ENCODE measurements around the gene PIGM.

PIGM gene

GRCh38 chr1:160071289-160071688 is 39.5 kb upstream of the PIGM start:
- Histone ChIP-seq H3K4me1 (ENCODE audit: control insufficient read depth, insufficient read depth, low read length) (peaks cover 5% of the 10 kb centered on the region; the same call in 1 of the 2 replicates), H3K36me3 (ENCODE audit: control insufficient read depth, insufficient read depth, low read length) (no peaks in the 10 kb centered on the region), H3K9me3 (ENCODE audit: control insufficient read depth, insufficient read depth, low read length) (no peaks in the 10 kb centered on the region), H3K4me3 (ENCODE audit: low read length) (no peak overlapping the region), H3K27ac (ENCODE audit: low read length) (no peak overlapping the region), H3K27me3 (ENCODE audit: control insufficient read depth, insufficient read depth, low read length) (peaks cover 2% of the 10 kb centered on the region; the same call in 1 of the 2 replicates)
- no CpG with 5 or more reads among the region's 5 CpGs for WGBS (ENCODE audit: insufficient coverage, insufficient read length)
- no peak for DNase-seq (ENCODE audit: low read depth, low spot score)

DNA sequence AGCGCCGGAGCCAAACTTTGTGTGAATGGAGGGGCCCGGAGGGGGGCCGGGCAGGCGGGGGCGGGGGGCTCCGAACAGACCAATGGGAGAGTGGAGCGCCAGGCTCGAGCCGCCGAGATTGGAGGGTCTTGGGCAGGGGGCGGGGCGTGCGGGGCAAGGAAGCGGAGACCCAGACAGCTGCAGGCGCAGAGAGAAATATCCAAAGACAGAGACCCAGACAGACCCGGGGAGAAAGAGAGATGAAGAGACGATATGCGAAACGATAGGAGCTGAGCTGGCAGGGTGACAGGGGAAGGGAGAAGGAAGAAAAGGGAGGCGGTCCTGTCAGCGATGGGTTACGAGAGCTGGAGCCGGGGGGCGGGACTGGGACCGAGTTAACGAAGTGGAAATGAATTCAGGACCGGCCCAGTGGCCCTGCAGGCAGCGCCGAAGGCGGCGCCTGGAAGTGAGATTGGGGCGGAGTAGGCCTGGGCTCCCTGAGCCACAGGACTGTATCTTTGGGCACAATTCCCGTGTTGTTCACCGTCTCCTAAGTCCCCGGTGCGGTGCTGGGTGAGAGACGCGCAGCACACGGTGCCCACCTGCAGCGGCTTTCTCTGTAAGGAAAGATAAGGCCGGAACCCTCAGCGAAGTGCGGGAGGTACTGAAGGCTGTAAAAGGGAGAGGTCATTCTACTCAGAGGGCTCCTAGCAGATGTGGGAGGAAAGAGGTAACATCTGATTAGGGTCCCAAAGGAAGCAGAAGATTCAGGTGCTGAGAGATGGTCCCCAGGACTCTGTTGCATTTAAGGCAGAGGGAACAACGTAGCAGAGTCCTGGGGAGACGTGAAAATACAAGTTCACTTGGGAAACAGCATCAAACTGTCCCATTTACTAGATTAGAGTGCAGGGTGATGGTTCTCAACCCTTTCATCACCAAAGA is 38.7 kb upstream of the PIGM start:
- WGBS (ENCODE audit: insufficient coverage, insufficient read length): no CpG with 5 or more reads among the region's 46 CpGs
- peaks cover 2% of the 10 kb centered on the region; the same call in 1 of the 2 replicates for H3K27me3 ChIP-seq (ENCODE audit: control insufficient read depth, insufficient read depth, low read length)
- no peaks in the 10 kb centered on the region for H3K36me3 ChIP-seq (ENCODE audit: control insufficient read depth, insufficient read depth, low read length)
- peaks cover 5% of the 10 kb centered on the region; the same call in 1 of the 2 replicates for H3K4me1 ChIP-seq (ENCODE audit: control insufficient read depth, insufficient read depth, low read length)
- no peaks in the 10 kb centered on the region for H3K9me3 ChIP-seq (ENCODE audit: control insufficient read depth, insufficient read depth, low read length)
- H3K4me3 ChIP-seq (ENCODE audit: low read length): peak overlapping the region; percentile 80
- no peak overlapping the region for H3K27ac ChIP-seq (ENCODE audit: low read length)
- no peak for DNase-seq (ENCODE audit: low read depth, low spot score)

DNA sequence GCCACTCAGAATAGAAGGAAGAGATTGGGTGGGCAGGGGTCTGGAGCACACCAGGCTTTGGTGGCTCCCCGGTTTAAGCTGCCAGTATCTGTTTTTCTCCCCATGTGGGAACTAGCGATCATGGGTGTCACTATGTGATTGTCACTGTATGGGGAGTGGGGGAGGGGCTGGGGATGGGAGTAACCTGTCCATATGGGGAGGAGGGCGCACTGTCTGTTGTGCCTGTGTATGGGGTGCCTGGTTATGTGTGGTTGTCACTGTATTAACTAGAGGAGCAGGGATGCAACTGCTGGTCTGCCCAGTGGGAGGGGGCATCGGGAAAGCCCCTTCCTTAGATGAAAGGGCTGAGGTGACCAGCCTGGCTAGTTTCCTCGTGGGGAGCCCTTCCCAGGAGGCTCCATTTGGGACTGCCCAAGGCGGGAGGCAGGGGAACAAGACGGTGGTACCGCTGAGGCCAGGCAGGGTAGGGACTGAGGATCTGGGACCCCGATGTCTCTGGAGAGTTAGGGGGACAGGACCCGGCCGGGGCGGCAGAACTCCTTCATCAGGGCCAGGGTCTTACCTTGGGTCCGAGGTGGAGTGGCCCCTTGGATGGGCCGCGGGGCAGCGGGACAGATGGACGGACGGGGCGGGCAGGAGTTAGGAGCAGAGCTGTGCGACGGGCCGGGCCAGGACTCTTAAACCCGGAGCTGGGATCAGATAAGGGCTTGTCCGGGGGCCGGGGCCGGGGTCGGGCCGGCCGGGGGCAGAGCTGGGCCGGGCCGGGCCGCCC is 37.9 kb upstream of the PIGM start, which contains the start of gene KCNJ10:
TSS of gene KCNJ10 (minus strand) at position 701 of the 772 bp plus-strand sequence. CDS start 27,628 bp downstream, outside the sequence.
- Histone ChIP-seq H3K36me3 (ENCODE audit: control insufficient read depth, insufficient read depth, low read length) (no peaks in the 10 kb centered on the region), H3K4me3 (ENCODE audit: low read length) (peak within 1 kb of the TSS; percentile 80), H3K9me3 (ENCODE audit: control insufficient read depth, insufficient read depth, low read length) (no peaks in the 10 kb centered on the region), H3K27ac (ENCODE audit: low read length) (no peak within 1 kb of the TSS), H3K27me3 (ENCODE audit: control insufficient read depth, insufficient read depth, low read length) (peaks cover 2% of the 10 kb centered on the region; the same call in 1 of the 2 replicates), H3K4me1 (ENCODE audit: control insufficient read depth, insufficient read depth, low read length) (peaks cover 5% of the 10 kb centered on the region; the same call in 1 of the 2 replicates)
- WGBS (ENCODE audit: insufficient coverage, insufficient read length): no CpG with 5 or more reads among the region's 32 CpGs
- no peak for DNase-seq (ENCODE audit: low read depth, low spot score)

- Histone ChIP-seq H3K27me3 (ENCODE audit: control insufficient read depth, insufficient read depth, low read length) (peaks cover 2% of the 10 kb centered on the region; the same call in 1 of the 2 replicates), H3K4me1 (ENCODE audit: control insufficient read depth, insufficient read depth, low read length) (peaks cover 5% of the 10 kb centered on the region; the same call in 1 of the 2 replicates)
- WGBS (ENCODE audit: insufficient coverage, insufficient read length): no CpG with 5 or more reads among the region's 5 CpGs
These were observed 36.4 kb upstream of the PIGM start for GRCh38 chr1:160068225-160068624.

GRCh38 chr1:160066829-160067745 is 35.3 kb upstream of the PIGM start:
- Histone ChIP-seq H3K4me1 (ENCODE audit: control insufficient read depth, insufficient read depth, low read length) (peaks cover 6% of the 10 kb centered on the region), H3K36me3 (ENCODE audit: control insufficient read depth, insufficient read depth, low read length) (no peaks in the 10 kb centered on the region), H3K4me3 (ENCODE audit: low read length) (no peak overlapping the region), H3K27ac (ENCODE audit: low read length) (no peak overlapping the region), H3K27me3 (ENCODE audit: control insufficient read depth, insufficient read depth, low read length) (peaks cover 2% of the 10 kb centered on the region; the same call in 1 of the 2 replicates), H3K9me3 (ENCODE audit: control insufficient read depth, insufficient read depth, low read length) (no peaks in the 10 kb centered on the region)
- DNase-seq (ENCODE audit: low read depth, low spot score): no peak
- WGBS (ENCODE audit: insufficient coverage, insufficient read length): no CpG with 5 or more reads among the region's 6 CpGs

More at GRCh38 chr1:160068225-160068624, 36.4 kb upstream of the PIGM start:
- DNase-seq (ENCODE audit: low read depth, low spot score): no peak
- Histone ChIP-seq H3K4me3 (ENCODE audit: low read length) (no peak overlapping the region), H3K9me3 (ENCODE audit: control insufficient read depth, insufficient read depth, low read length) (no peaks in the 10 kb centered on the region), H3K27ac (ENCODE audit: low read length) (no peak overlapping the region), H3K36me3 (ENCODE audit: control insufficient read depth, insufficient read depth, low read length) (no peaks in the 10 kb centered on the region)

DNA sequence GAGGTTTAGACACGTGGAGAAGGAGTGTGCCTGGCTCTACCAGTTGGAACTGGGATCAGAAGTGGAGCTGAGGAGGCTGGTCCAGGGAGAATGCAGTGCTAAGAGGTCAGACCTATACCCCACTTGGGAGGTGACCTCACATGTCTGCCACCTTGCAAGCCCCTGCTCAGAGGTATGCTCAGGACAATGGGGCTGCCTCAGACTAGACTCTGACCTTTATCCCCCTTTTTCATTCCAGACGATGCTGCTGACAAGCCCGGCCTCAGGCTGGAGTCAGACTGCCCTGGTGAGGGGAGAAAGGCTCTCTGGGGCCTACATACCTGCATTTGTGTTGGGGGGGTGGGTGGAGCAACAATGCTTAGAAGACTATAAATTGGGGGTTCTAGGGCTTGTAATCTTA is 33.0 kb upstream of the PIGM start:
- no peak for DNase-seq (ENCODE audit: low read depth, low spot score)
- WGBS (ENCODE audit: insufficient coverage, insufficient read length): no CpG with 5 or more reads among the region's 3 CpGs
- no peak overlapping the region for H3K27ac ChIP-seq (ENCODE audit: low read length)

GRCh38 chr1:160064164-160064563 is 32.4 kb upstream of the PIGM start:
- no peaks in the 10 kb centered on the region for H3K27me3 ChIP-seq (ENCODE audit: control insufficient read depth, insufficient read depth, low read length)
- no peaks in the 10 kb centered on the region for H3K9me3 ChIP-seq (ENCODE audit: control insufficient read depth, insufficient read depth, low read length)
- no peak overlapping the region for H3K4me3 ChIP-seq (ENCODE audit: low read length)
- no peaks in the 10 kb centered on the region for H3K36me3 ChIP-seq (ENCODE audit: control insufficient read depth, insufficient read depth, low read length)
- H3K27ac ChIP-seq (ENCODE audit: low read length): no peak overlapping the region
- DNase-seq (ENCODE audit: low read depth, low spot score): no peak
- peaks cover 12% of the 10 kb centered on the region for H3K4me1 ChIP-seq (ENCODE audit: control insufficient read depth, insufficient read depth, low read length)
- no CpG with 5 or more reads among the region's 3 CpGs for WGBS (ENCODE audit: insufficient coverage, insufficient read length)

More for the DNA sequence above, 33.0 kb upstream of the PIGM start:
- Histone ChIP-seq H3K36me3 (ENCODE audit: control insufficient read depth, insufficient read depth, low read length) (no peaks in the 10 kb centered on the region), H3K4me3 (ENCODE audit: low read length) (no peak overlapping the region), H3K9me3 (ENCODE audit: control insufficient read depth, insufficient read depth, low read length) (no peaks in the 10 kb centered on the region), H3K4me1 (ENCODE audit: control insufficient read depth, insufficient read depth, low read length) (peaks cover 12% of the 10 kb centered on the region), H3K27me3 (ENCODE audit: control insufficient read depth, insufficient read depth, low read length) (no peaks in the 10 kb centered on the region)

GRCh38 chr1:160063176-160063575 is 31.4 kb upstream of the PIGM start:
- Histone ChIP-seq H3K27ac (ENCODE audit: low read length) (no peak overlapping the region), H3K36me3 (ENCODE audit: control insufficient read depth, insufficient read depth, low read length) (no peaks in the 10 kb centered on the region), H3K9me3 (ENCODE audit: control insufficient read depth, insufficient read depth, low read length) (no peaks in the 10 kb centered on the region), H3K4me1 (ENCODE audit: control insufficient read depth, insufficient read depth, low read length) (peaks cover 12% of the 10 kb centered on the region), H3K4me3 (ENCODE audit: low read length) (no peak overlapping the region), H3K27me3 (ENCODE audit: control insufficient read depth, insufficient read depth, low read length) (no peaks in the 10 kb centered on the region)
- no peak for DNase-seq (ENCODE audit: low read depth, low spot score)
- no CpG with 5 or more reads among the region's 5 CpGs for WGBS (ENCODE audit: insufficient coverage, insufficient read length)

GRCh38 chr1:160062230-160062532 is 30.4 kb upstream of the PIGM start:
- Histone ChIP-seq H3K4me1 (ENCODE audit: control insufficient read depth, insufficient read depth, low read length) (peaks cover 8% of the 10 kb centered on the region), H3K27ac (ENCODE audit: low read length) (no peak overlapping the region), H3K27me3 (ENCODE audit: control insufficient read depth, insufficient read depth, low read length) (no peaks in the 10 kb centered on the region), H3K4me3 (ENCODE audit: low read length) (no peak overlapping the region), H3K9me3 (ENCODE audit: control insufficient read depth, insufficient read depth, low read length) (no peaks in the 10 kb centered on the region), H3K36me3 (ENCODE audit: control insufficient read depth, insufficient read depth, low read length) (no peaks in the 10 kb centered on the region)
- no CpG with 5 or more reads among the region's 6 CpGs for WGBS (ENCODE audit: insufficient coverage, insufficient read length)
- DNase-seq (ENCODE audit: low read depth, low spot score): no peak
